SK-N-SH (cell line): ENCODE results near the gene AUTS2. TPM values are rescaled to one million over a fixed set of nuclear protein-coding genes. Genes with fewer than 3 reads are reported as not detected.

ENCODE experiments used
- CTCF ChIA-PET: fragments of 300-600, 350-600 bp; formaldehyde crosslinking; extraction: SDS; loops from one replicate; lab custom pipeline; 2021; lab: Yijun Ruan, JAX
- POLR2A ChIA-PET: fragments of 350-600 bp; sonication (Branson Sonifier 250); formaldehyde crosslinking; extraction: SDS; loops from one replicate; lab custom pipeline; 2020; ENCODE audit warnings: antibody characterized with exemption, inconsistent platforms; lab: Yijun Ruan, JAX
- DNase-seq: peaks from one replicate; pipeline ENCODE4 v3.0.0; 2012
- H2AFZ ChIP-seq: fragments of 200-600 bp; sonication (generic); 2 replicates; pipeline ENCODE4 v1.8.1; 2016; ENCODE audit warnings: antibody characterized with exemption, mild to moderate bottlenecking, low read depth
- H3F3A ChIP-seq: fragments of 200-600 bp; sonication (generic); replicated peaks from 2 replicates; pipeline ENCODE3; 2016; ENCODE audit warnings: antibody characterized with exemption, mild to moderate bottlenecking; ENCODE audit not compliant: insufficient read depth
- H3K27ac ChIP-seq, 2 experiments: fragments of 200-500 bp in 1 of 2; fragments of 200-600 bp in 1 of 2; sonication (Bioruptor generic) in 1 of 2; sonication (generic), shearing (Covaris generic) in 1 of 2; 2 replicates each; pipeline versions ENCODE4 v1.5.1 to v1.6.1; 2014 to 2016; ENCODE audit warnings: low read depth in 2 of 2, inconsistent platforms in 1 of 2, low read length in 1 of 2, mild to moderate bottlenecking in 1 of 2, mixed read lengths in 1 of 2
- H3K27me3 ChIP-seq: fragments of 200-600 bp; sonication (generic), shearing (Covaris generic); 2 replicates; pipeline ENCODE4 v1.6.1; 2016; ENCODE audit warnings: mixed run types; ENCODE audit not compliant: insufficient read depth
- H3K36me3 ChIP-seq, 2 experiments: fragments of 200-500 bp in 1 of 2; fragments of 200-600 bp in 1 of 2; sonication (Bioruptor generic) in 1 of 2; sonication (generic) in 1 of 2; replicated peaks in 1 of 2; 2 replicates each; pipeline versions ENCODE3 to v1.5.1; 2014 to 2016; ENCODE audit warnings: low read length in 1 of 2, mild to moderate bottlenecking in 1 of 2; ENCODE audit not compliant: insufficient read depth in 2 of 2, control insufficient read depth in 1 of 2
- H3K4me1 ChIP-seq, 2 experiments: fragments of 200-500 bp in 1 of 2; fragments of 200-600 bp in 1 of 2; sonication (Bioruptor generic) in 1 of 2; sonication (generic), shearing (Covaris generic) in 1 of 2; 2 replicates each; pipeline versions ENCODE4 v1.5.1 to v1.6.1; 2014 to 2016; ENCODE audit warnings: low read depth in 1 of 2, low read length in 1 of 2, mixed run types in 1 of 2; ENCODE audit not compliant: insufficient read depth in 2 of 2, control insufficient read depth in 1 of 2
- H3K4me2 ChIP-seq: fragments of 200-600 bp; sonication (generic), shearing (Covaris generic); 2 replicates; pipeline ENCODE4 v1.6.1; 2017; ENCODE audit warnings: mixed run types
- H3K4me3 ChIP-seq, 2 experiments: fragments of 200-500 bp in 1 of 2; fragments of 200-600 bp in 1 of 2; sonication (Bioruptor generic) in 1 of 2; sonication (generic), shearing (Covaris generic) in 1 of 2; 2 replicates each; pipeline versions ENCODE4 v1.5.1 to v1.8.1; 2014 to 2016; ENCODE audit warnings: low read depth in 2 of 2, inconsistent platforms in 1 of 2, low read length in 1 of 2, mild to moderate bottlenecking in 1 of 2, mixed read lengths in 1 of 2, moderate library complexity in 1 of 2
- H3K79me2 ChIP-seq: fragments of 200-600 bp; sonication (generic); 2 replicates; pipeline ENCODE4 v1.8.1; 2017; ENCODE audit warnings: mild to moderate bottlenecking; ENCODE audit not compliant: insufficient read depth
- H3K9ac ChIP-seq: fragments of 200-600 bp; sonication (generic); 2 replicates; pipeline ENCODE4 v1.6.1; 2017; ENCODE audit warnings: mixed run types
- H3K9me2 ChIP-seq: fragments of 200-600 bp; sonication (generic); 2 replicates; pipeline ENCODE4 v1.6.1; 2017; ENCODE audit warnings: mixed run types
- H3K9me3 ChIP-seq: fragments of 200-600 bp; sonication (generic); 2 replicates; pipeline ENCODE4 v1.6.1; 2017; ENCODE audit warnings: mixed run types, mild to moderate bottlenecking, moderate library complexity
- H4K20me1 ChIP-seq: fragments of 200-600 bp; sonication (generic); 2 replicates; pipeline ENCODE4 v1.6.1; 2017; ENCODE audit warnings: mild to moderate bottlenecking, mixed run types; ENCODE audit not compliant: insufficient read depth
- NRF1 ChIP-seq: IDR thresholded peaks from 2 replicates; pipeline ENCODE4 v1.6.1; 2012; ENCODE audit warnings: low read depth, mild to moderate bottlenecking, low read length
- REST ChIP-seq: IDR thresholded peaks from 2 replicates; pipeline ENCODE4 v1.6.1; 2012; ENCODE audit warnings: mild to moderate bottlenecking, low read depth, low read length, moderate library complexity
- SMC3 ChIP-seq: IDR thresholded peaks from 2 replicates; pipeline ENCODE4 v1.6.1; 2012; ENCODE audit warnings: low read depth, low read length, improper control_type of control experiment
- WGBS: methylation state at CpG from one replicate; pipeline ENCODE4 v1.1.6; 2017; ENCODE audit warnings: low lambda C conversion rate; 5-methylcytosine and 5-hydroxymethylcytosine counted together
- polyA plus RNA-seq, 3 experiments: library from polyadenylated mRNA; depleted of rRNA; stranded (reverse); fragments of >200 nt; gene quantifications; 2 replicates each; pipeline ENCODE4 v1.2.3, GENCODE V29; 2012
- TF ChIP-seq, protein P1 (sequence below): IDR thresholded peaks from 2 replicates; pipeline ENCODE4 v1.4.0; 2012; ENCODE audit warnings: low read depth

Gene AUTS2
- polyA plus RNA-seq, 1 of the 3 experiments (the other 2 are of a cell fraction), result 15.6 TPM

GRCh38 chr7:70035955-70036354, 437.7 kb downstream of the AUTS2 start:
- no peak for DNase-seq
- no peaks in the 10 kb centered on the region for H3K79me2 ChIP-seq
- H3K27me3 ChIP-seq, result no peaks in the 10 kb centered on the region
- H3K27ac ChIP-seq, result peak overlapping the region in 1 of 2 experiments; percentile 60; a peak in 1 of 4 replicates
- H3F3A ChIP-seq, result peaks cover 14% of the 10 kb centered on the region
- 94% methylated on average over 6 of the region's 6 CpGs for WGBS
- no peaks in the 10 kb centered on the region for H3K9me3 ChIP-seq
- no peaks in the 10 kb centered on the region for H4K20me1 ChIP-seq
- no peak overlapping the region for H3K9ac ChIP-seq
- H3K4me2 ChIP-seq, result no peak overlapping the region
- no peaks in the 10 kb centered on the region for H3K9me2 ChIP-seq
- no peak overlapping the region for H2AFZ ChIP-seq
- TF ChIP-seq REST (peak; percentile 61; the same call in 1 of the 2 replicates), NRF1 (no peak)
- H3K36me3 ChIP-seq, result no peaks in the 10 kb centered on the region
- peaks cover 18 to 39% of the 10 kb centered on the region in 2 experiments for H3K4me1 ChIP-seq
- CTCF ChIA-PET, result interaction anchor here (1.0 to 11.1 kb wide), 10 partner anchors 9 to 470 kb away, joined by 3 to 225 read pairs (median 5); no protein-coding TSS in a partner anchor
- no peak overlapping the region for H3K4me3 ChIP-seq
- POLR2A ChIA-PET, result no interaction called here

DNA sequence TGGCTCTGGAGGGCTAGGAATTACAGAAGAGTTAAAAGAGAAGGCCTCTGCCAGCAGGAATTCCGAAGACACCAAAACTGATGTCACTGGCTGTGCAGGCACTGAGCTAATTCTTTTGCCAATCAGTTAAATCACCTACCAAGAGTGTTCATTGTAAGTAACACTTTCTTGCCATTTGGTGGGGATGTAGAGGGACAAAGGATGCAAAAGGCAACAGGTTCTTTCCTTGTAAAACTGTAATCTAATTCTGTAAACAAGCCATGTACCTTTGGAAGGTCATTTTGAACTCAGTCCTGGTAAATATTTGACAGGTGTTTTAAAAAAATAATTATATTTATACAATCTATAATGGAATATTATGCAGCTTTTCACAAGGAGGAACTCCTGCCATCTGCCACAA, 438.4 kb downstream of the AUTS2 start:
- peak overlapping the region; percentile 60 to 81 for H3K27ac ChIP-seq
- no peak overlapping the region for H2AFZ ChIP-seq
- H3K4me1 ChIP-seq, result peaks cover 23 to 39% of the 10 kb centered on the region in 2 experiments
- TF ChIP-seq, protein P1, sequence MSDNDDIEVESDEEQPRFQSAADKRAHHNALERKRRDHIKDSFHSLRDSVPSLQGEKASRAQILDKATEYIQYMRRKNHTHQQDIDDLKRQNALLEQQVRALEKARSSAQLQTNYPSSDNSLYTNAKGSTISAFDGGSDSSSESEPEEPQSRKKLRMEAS, result no peak
- no peak for TF ChIP-seq REST
- 0 out of 2 replicates have a peak, but pooled peaks have one; percentile 3 for TF ChIP-seq SMC3
- TF ChIP-seq NRF1, result no peak
- H3K4me3 ChIP-seq, result no peak overlapping the region
- H3K4me2 ChIP-seq, result no peak overlapping the region
- ChIA-PET CTCF (interaction anchor here (1.1 to 11.1 kb wide), 7 partner anchors 9 to 396 kb away, joined by 3 to 225 read pairs (median 6); no protein-coding TSS in a partner anchor), POLR2A (no interaction called here)
- H3K9me3 ChIP-seq, result no peaks in the 10 kb centered on the region
- 65% methylated on average over 1 of the region's 1 CpG for WGBS
- H3K36me3 ChIP-seq, result no peaks in the 10 kb centered on the region
- H3K27me3 ChIP-seq, result no peaks in the 10 kb centered on the region
- no peak overlapping the region for H3K9ac ChIP-seq
- DNase-seq, result no peak
- no peaks in the 10 kb centered on the region for H3K9me2 ChIP-seq
- H3K79me2 ChIP-seq, result no peaks in the 10 kb centered on the region
- no peaks in the 10 kb centered on the region for H4K20me1 ChIP-seq
- H3F3A ChIP-seq, result peaks cover 17% of the 10 kb centered on the region
